GM18499 (cell line): ENCODE measurements around the gene TRDN.

Experiments used
- ATAC-seq: cut with Tn5 transposase; IDR thresholded peaks from one replicate; pipeline ENCODE4 v1.9.1; 2021; ENCODE audit warnings: moderate number of reproducible peaks; ENCODE audit not compliant: insufficient read depth, unreplicated experiment

The TRDN gene

DNA sequence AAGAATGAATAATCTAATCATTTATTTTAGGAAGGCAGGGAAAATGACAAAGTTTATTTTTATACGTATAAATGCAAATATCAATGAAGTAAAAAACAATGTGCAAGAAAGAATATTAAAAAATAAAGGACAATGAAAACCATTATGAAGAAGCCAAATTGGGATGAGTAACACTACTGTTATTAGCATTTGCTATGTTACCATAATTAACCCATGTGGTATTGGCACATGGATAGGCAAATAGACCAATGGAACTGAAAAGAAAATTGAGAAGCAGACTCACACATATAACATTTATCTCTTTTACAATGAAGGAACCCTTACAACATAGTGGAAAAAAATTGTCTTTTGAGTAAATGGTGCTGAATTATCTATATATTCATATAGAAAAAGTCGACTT lies 426.1 kb downstream of the TRDN start:
- no peak for ATAC-seq

DNA sequence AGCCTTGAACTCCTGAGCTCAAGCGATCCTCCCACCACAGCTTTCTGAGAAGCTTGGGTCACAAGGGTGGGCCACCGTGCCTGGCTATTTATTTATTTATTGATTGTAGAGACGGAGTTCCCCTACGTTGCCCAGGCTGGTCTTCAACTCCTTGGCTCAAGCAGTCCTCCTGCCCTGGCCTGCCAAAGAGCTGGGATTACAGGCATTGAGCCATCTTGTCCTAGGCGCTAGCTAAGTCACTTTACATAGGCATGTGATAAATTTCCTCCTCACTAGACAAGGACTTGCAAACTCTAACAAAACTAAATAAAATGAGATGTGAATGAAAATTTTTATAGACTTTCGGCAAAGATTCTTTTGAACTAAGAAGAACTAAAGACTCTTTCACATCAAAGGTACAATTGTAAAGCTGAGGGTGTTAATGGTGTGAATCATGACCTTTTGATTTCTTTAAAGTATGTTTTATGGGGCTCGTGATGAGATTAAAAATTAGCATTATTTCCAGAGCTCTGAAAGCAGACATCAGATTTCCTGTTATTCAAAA lies 428.7 kb downstream of the TRDN start:
- no peak for ATAC-seq

DNA sequence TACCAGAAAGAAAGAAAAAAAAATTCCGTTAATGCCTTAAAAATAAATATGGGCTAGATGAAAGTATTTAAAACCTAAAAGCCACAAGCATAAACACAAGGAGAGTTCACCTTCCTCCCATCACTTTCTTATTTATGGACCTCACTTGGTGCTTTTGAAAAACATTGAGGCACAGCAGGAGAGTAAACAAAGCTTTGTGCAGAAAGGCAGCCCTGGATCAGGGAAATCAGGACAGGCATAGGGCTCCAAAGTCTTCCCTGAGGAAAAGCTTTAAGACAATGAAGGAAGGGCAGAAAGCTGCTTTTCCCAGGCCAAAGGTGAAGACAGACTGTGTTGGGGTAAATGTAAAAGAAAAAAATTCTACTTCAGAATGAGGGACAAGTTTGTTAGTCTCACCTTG lies 432.8 kb downstream of the TRDN start:
- no peak for ATAC-seq

DNA sequence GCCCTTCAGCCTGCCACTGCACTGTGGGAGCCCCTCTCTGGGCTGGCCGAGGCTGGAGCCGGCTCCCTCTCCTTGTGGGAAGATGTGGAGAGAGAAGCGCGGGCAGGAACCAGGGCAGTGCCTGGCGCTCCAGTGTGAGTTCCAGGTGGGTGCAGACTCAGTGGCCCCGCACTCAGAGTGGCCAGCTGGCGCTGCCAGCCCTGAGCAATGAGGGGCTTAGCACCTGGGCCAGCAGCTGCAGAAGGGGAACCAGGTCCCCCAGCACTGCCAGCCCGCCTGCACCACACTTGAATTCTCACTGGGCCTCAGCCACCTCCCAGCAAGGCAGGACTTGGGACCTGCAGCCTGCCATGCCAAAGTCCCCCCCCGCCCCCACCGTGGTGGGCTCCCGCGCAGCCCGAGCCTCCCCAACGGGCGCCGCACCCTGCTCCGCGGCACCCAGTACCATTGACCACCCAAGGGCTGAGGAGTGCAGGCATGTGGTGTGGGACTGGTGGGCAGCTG lies 434.8 kb downstream of the TRDN start:
- ATAC-seq: no peak

DNA sequence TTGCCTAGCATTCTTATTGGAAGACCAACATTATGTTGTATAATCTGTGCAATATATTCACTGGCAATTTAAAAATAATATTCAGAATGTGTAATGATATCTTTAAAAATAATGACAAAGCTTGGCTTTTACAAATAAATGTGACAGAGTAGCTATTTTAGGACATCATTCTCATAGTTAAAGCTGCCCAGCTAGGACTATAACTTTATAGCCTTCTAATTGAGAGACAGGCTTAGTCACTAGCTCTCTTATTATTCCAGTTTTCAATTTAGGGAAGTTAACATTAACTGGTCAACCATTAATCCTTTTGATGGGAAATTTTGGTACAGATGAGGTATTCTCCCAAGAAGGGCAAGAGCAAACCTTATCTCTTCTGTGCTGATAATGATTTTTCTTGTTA lies 443.5 kb downstream of the TRDN start:
- no peak for ATAC-seq

DNA sequence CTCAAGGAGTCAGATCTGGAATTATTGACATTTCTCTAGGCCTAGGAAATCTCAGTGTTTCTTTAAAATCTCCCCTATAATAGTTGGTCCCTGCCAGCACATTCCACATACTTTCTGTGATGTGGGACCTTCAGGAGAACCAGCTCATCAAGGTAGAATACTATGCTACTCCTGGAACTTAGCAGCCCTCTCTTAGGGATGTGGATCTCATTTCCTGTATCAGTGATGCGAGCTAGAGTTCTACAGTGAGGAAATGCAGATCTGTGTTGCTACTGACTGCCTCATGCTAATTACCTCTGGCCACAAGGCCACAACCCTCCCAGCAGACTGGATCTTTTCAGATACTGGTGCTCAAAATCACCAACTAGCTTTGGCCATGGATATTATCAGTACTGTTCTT lies 446.9 kb downstream of the TRDN start:
- ATAC-seq: no peak

DNA sequence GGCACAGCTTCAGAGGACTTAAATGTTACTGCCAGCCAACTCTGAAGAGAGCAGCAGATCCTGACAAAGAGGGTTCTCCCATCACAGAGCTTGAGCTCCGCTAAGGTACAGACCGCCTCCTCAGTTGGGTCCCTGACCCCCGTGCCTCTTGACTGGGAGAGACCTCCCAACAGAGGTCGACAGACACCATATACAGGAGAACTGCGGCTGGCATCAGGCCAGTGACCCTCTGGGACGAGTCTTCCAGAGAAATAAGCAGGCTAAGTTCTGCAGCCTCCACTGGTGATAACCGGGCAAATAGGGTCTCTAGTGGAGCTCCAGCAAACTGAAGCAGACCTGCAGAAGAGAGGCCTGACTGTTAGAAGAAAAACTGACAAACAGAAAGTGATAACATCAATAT lies 453.8 kb downstream of the TRDN start:
- no peak for ATAC-seq

DNA sequence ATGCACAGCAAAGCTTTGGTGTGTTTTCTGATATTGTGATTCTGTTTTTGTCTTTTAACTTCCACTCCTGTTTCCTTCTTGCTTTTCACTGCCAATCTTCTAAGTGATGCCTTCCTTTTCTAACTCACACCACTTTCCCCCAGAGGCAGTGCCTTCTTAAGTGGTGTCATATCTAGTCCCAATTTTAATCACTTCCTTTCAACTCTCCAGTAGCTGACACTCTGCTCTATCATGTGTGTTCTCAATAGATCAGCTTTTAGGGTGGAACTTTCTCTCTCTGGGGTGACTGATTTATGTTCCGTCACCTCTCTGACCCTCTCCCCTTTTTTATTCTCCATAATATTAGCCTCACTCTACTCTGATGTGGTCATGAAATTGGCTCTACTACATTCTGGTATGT lies 460.0 kb downstream of the TRDN start:
- ATAC-seq: no peak

DNA sequence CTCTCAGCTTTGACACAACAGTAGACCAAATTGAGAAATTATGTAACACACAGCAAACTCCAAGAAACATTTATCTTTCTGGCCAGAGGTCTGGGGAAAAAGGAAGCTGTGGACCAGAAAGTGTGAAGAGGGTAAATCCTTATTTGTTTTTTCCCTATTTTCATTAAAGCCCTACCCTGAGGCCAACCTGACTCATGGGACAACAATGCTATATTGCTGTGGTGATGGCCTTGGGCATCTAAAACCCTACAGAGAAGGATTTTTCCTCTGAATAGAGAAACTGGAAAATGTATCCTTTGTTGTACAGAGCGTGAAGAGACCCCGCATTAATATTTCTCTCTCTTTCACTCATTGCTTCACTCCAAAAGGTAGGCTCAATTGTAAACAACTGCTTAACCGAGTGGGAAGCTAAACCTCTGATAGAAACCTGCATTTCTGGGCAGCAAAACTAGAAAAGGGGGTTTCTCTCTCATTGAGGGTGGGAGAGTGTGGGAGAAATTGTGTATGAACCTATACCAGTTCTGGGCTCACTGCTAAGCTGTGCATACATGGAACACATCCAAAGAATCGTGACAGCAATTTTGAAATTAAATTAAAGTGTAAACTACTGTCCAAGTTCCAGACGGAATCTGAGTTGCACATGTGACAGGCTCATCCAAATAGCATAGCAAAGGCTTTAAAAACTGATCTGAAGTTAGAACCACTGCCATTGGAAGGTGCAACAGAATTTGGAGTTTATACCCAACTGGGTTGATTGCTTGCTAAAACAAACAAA lies 465.2 kb downstream of the TRDN start:
- ATAC-seq: no peak

DNA sequence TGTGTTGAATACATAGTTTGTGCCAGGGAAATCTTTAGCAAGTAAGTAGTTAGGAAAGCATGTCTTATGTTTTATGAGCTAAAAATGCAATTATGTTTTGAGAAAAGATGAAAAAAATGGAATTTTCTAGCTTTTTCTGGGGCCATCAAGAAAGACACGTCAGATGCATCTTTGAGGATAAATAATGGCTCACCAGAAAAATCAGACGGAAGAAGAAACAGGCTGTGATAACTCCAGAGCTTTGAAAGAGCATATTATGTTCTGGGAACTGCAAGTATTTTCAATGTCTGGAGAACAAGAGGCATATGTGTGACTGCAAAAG lies 467.0 kb downstream of the TRDN start:
- no peak for ATAC-seq

DNA sequence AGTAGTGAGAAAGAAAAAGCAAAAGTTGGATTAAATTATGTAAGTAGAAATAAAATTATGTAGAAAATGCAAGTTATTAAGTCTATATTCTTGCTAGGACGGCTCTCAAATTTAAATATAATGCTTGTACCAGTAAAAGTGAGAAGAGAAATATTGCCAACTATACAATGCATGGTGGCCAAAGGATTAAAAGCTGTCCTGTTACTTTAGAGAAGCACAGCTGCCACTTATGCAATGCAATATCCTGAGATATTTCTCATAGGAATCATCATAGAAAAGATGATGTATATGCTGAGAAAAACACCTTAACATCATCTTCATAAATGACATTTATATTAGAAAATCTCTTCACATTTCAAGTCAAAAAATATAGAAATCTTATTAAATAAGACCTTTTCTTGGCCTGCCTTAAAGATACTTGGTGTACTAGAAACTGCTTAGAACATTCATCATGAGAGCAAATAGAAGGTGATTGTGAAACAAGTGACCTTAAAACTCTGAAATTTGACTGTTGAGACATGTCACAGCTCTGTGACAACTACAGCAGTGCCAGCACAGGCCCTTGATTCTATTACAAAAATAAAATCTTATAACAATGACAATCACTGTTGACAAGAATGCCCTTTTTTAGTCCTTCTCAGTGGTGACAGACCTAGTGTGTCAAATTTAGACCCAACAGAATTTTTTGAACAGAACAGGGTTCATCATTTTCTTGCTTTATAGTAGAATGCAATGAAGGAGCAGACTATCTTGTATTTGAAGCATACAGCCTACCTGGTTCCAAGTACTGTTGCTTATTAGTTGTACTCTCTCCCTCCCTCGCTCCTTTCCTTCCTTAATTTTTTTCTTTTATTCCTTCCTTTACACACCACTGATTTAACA lies 467.6 kb downstream of the TRDN start:
- no peak for ATAC-seq

DNA sequence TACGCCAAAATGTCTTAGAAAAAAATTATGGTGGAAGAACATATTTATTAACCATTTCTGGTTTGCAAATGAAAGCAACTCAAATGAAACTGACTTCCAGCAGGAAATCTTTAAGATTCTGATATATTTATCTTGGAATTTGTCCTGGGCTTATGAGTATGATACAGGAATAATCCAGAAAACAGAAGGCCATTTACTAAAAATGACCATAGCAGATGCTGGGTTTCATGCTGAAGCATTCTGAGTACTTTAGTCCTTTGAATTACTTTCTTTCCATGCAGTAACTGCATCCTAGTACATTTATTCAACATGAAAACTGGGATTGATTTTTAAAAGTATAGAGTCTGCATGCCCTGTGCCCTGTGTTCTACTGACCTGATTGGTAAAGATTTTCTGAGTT lies 468.3 kb downstream of the TRDN start:
- no peak for ATAC-seq
